SK-N-SH treated with all-trans-retinoic acid at 6 μM for 48 hours (cell line): ENCODE results near the gene ARHGAP4.

ENCODE experiments used
- ATAC-seq: fragments of 200-7000 bp; cut with Tn5 transposase; 3 replicates; pipeline ENCODE4 v1.9.1; 2020; ENCODE audit warnings: mild to moderate bottlenecking, moderate library complexity
- ARNTL ChIP-seq: fragments of 450-650 bp; formaldehyde crosslinking; IDR thresholded peaks from 2 replicates; pipeline ENCODE4 v1.5.0; 2020; ENCODE audit warnings: low read depth, mild to moderate bottlenecking, moderate library complexity, borderline replicate concordance
- BACH2 ChIP-seq: fragments of 250-450 bp; sonication (Bioruptor Pico); IDR thresholded peaks from 2 replicates; pipeline ENCODE4 v1.9.0; 2021; ENCODE audit warnings: mild to moderate bottlenecking, borderline replicate concordance
- CSDC2 ChIP-seq: fragments of 250-450 bp; sonication (Bioruptor Pico); IDR thresholded peaks from 2 replicates; pipeline ENCODE4 v1.5.0; 2020; ENCODE audit warnings: mild to moderate bottlenecking, moderate library complexity
- ESRRG ChIP-seq: fragments of 250-450 bp; sonication (Bioruptor Pico); IDR thresholded peaks from 2 replicates; pipeline ENCODE4 v1.6.1; 2021; ENCODE audit warnings: mild to moderate bottlenecking
- GLIS3 ChIP-seq: fragments of 250-450 bp; sonication (Bioruptor Pico); IDR thresholded peaks from 2 replicates; pipeline ENCODE4 v1.5.0; 2020; ENCODE audit warnings: mild to moderate bottlenecking, moderate library complexity
- OSR1 ChIP-seq: fragments of 250-450 bp; sonication (Bioruptor Pico); IDR thresholded peaks from 2 replicates; pipeline ENCODE4 v1.8.0; 2022; ENCODE audit warnings: moderate library complexity, mild to moderate bottlenecking, inconsistent platforms
- PPARA ChIP-seq: fragments of 250-450 bp; sonication (Bioruptor Pico); IDR thresholded peaks from 2 replicates; pipeline ENCODE4 v1.5.0; 2020; ENCODE audit warnings: mild to moderate bottlenecking, borderline replicate concordance
- RARB ChIP-seq: fragments of 250-450 bp; sonication (Bioruptor Pico); IDR thresholded peaks from 2 replicates; pipeline ENCODE4 v1.8.0; 2021; ENCODE audit warnings: mild to moderate bottlenecking, moderate library complexity
- SNAI2 ChIP-seq: fragments of 250-450 bp; sonication (Bioruptor Pico); IDR thresholded peaks from 2 replicates; pipeline ENCODE4 v1.5.0; 2020; ENCODE audit warnings: mild to moderate bottlenecking, moderate library complexity
- TCF4 ChIP-seq: fragments of 250-450 bp; sonication (Bioruptor Pico); IDR thresholded peaks from 2 replicates; pipeline ENCODE4 v1.8.0; 2021; ENCODE audit warnings: mild to moderate bottlenecking, moderate library complexity, borderline replicate concordance
- ZC3H10 ChIP-seq: fragments of 250-450 bp; sonication (Bioruptor Pico); IDR thresholded peaks from 2 replicates; pipeline ENCODE4 v1.5.1; 2021; ENCODE audit warnings: mild to moderate bottlenecking, moderate library complexity
- ZFP3 ChIP-seq: fragments of 250-450 bp; sonication (Bioruptor Pico); IDR thresholded peaks from 2 replicates; pipeline ENCODE4 v1.5.0; 2020; ENCODE audit warnings: mild to moderate bottlenecking, moderate library complexity
- ZFP30 ChIP-seq: fragments of 450-650 bp; formaldehyde crosslinking; IDR thresholded peaks from 2 replicates; pipeline ENCODE4 v1.5.0; 2022; ENCODE audit warnings: mild to moderate bottlenecking, moderate library complexity
- ZNF565 ChIP-seq: fragments of 450-650 bp; formaldehyde crosslinking; conservative IDR thresholded peaks from 2 replicates; pipeline ENCODE4 v1.5.0; 2020; ENCODE audit warnings: low read depth, mild to moderate bottlenecking, moderate library complexity
- ZNF70 ChIP-seq: fragments of 450-650 bp; formaldehyde crosslinking; IDR thresholded peaks from 2 replicates; pipeline ENCODE4 v1.5.0; 2020; ENCODE audit warnings: mild to moderate bottlenecking, moderate library complexity
- TF ChIP-seq, protein P1 (sequence below): fragments of 250-450 bp; sonication (Bioruptor Pico); IDR thresholded peaks from 2 replicates; pipeline ENCODE4 v1.8.0; 2020; ENCODE audit warnings: mild to moderate bottlenecking, moderate library complexity, borderline replicate concordance
- TF ChIP-seq, protein P2 (sequence below): fragments of 250-450 bp; sonication (Bioruptor Pico); IDR thresholded peaks from 2 replicates; pipeline ENCODE4 v1.5.0; 2020; ENCODE audit warnings: mild to moderate bottlenecking, moderate library complexity
- TF ChIP-seq, protein P3 (sequence below): fragments of 250-450 bp; sonication (Bioruptor Pico); IDR thresholded peaks from 2 replicates; pipeline ENCODE4 v1.5.1; 2020; ENCODE audit warnings: low read depth, mild to moderate bottlenecking, moderate library complexity
- TF ChIP-seq, protein P4 (sequence below): fragments of 250-450 bp; sonication (Bioruptor Pico); IDR thresholded peaks from 2 replicates; pipeline ENCODE4 v1.8.0; 2021; ENCODE audit warnings: low read depth, mild to moderate bottlenecking, moderate library complexity, borderline replicate concordance
- TF ChIP-seq, protein P5 (sequence below): fragments of 250-450 bp; sonication (Bioruptor Pico); IDR thresholded peaks from 2 replicates; pipeline ENCODE4 v1.5.1; 2021; ENCODE audit warnings: mild to moderate bottlenecking, moderate library complexity

ARHGAP4 gene

DNA sequence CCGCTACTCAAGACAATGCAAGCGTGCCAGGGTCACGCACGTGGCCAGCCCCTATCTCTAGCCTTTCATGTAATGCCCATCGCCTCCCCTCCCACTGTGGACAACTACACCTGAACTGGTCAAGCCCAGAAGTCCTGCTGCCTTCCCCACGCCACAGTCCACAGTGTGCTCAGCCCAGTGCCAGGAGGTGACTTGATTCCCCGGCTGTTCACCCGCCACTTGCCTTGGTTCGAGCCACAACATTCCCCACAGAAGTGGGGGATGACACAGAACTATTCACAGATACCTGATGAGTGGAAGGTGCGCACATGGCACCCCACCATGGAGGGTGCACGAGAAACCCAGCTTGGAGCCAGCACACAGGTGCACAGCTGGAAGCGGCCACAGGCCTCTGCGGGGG lies 6.8 kb downstream of the ARHGAP4 start:
- ATAC-seq = no peak
- no peak for TF ChIP-seq ESRRG (CRISPR knock-in tag)
- no peak for TF ChIP-seq RARB (CRISPR knock-in tag)
- TF ChIP-seq, protein P1, sequence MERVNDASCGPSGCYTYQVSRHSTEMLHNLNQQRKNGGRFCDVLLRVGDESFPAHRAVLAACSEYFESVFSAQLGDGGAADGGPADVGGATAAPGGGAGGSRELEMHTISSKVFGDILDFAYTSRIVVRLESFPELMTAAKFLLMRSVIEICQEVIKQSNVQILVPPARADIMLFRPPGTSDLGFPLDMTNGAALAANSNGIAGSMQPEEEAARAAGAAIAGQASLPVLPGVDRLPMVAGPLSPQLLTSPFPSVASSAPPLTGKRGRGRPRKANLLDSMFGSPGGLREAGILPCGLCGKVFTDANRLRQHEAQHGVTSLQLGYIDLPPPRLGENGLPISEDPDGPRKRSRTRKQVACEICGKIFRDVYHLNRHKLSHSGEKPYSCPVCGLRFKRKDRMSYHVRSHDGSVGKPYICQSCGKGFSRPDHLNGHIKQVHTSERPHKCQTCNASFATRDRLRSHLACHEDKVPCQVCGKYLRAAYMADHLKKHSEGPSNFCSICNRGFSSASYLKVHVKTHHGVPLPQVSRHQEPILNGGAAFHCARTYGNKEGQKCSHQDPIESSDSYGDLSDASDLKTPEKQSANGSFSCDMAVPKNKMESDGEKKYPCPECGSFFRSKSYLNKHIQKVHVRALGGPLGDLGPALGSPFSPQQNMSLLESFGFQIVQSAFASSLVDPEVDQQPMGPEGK (CRISPR knock-in tag) = no peak
- TF ChIP-seq, protein P2, sequence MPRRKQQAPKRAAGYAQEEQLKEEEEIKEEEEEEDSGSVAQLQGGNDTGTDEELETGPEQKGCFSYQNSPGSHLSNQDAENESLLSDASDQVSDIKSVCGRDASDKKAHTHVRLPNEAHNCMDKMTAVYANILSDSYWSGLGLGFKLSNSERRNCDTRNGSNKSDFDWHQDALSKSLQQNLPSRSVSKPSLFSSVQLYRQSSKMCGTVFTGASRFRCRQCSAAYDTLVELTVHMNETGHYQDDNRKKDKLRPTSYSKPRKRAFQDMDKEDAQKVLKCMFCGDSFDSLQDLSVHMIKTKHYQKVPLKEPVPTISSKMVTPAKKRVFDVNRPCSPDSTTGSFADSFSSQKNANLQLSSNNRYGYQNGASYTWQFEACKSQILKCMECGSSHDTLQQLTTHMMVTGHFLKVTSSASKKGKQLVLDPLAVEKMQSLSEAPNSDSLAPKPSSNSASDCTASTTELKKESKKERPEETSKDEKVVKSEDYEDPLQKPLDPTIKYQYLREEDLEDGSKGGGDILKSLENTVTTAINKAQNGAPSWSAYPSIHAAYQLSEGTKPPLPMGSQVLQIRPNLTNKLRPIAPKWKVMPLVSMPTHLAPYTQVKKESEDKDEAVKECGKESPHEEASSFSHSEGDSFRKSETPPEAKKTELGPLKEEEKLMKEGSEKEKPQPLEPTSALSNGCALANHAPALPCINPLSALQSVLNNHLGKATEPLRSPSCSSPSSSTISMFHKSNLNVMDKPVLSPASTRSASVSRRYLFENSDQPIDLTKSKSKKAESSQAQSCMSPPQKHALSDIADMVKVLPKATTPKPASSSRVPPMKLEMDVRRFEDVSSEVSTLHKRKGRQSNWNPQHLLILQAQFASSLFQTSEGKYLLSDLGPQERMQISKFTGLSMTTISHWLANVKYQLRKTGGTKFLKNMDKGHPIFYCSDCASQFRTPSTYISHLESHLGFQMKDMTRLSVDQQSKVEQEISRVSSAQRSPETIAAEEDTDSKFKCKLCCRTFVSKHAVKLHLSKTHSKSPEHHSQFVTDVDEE (CRISPR knock-in tag) = no peak
- TF ChIP-seq ARNTL = no peak
- TF ChIP-seq, protein P3, sequence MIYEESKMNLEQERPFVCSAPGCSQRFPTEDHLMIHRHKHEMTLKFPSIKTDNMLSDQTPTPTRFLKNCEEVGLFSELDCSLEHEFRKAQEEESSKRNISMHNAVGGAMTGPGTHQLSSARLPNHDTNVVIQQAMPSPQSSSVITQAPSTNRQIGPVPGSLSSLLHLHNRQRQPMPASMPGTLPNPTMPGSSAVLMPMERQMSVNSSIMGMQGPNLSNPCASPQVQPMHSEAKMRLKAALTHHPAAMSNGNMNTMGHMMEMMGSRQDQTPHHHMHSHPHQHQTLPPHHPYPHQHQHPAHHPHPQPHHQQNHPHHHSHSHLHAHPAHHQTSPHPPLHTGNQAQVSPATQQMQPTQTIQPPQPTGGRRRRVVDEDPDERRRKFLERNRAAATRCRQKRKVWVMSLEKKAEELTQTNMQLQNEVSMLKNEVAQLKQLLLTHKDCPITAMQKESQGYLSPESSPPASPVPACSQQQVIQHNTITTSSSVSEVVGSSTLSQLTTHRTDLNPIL (CRISPR knock-in tag) = no peak
- no peak for TF ChIP-seq ZC3H10 (CRISPR knock-in tag)
- TF ChIP-seq CSDC2 = no peak
- no peak for TF ChIP-seq GLIS3
- no peak for TF ChIP-seq OSR1
- no peak for TF ChIP-seq ZFP30 (CRISPR knock-in tag)
- TF ChIP-seq SNAI2 (CRISPR knock-in tag) = no peak
- TF ChIP-seq, protein P4, sequence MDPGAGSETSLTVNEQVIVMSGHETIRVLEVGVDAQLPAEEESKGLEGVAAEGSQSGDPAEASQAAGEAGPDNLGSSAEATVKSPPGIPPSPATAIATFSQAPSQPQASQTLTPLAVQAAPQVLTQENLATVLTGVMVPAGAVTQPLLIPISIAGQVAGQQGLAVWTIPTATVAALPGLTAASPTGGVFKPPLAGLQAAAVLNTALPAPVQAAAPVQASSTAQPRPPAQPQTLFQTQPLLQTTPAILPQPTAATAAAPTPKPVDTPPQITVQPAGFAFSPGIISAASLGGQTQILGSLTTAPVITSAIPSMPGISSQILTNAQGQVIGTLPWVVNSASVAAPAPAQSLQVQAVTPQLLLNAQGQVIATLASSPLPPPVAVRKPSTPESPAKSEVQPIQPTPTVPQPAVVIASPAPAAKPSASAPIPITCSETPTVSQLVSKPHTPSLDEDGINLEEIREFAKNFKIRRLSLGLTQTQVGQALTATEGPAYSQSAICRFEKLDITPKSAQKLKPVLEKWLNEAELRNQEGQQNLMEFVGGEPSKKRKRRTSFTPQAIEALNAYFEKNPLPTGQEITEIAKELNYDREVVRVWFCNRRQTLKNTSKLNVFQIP (CRISPR knock-in tag) = no peak
- no peak for TF ChIP-seq PPARA (CRISPR knock-in tag)
- no peak for TF ChIP-seq TCF4 (CRISPR knock-in tag)
- TF ChIP-seq ZNF70 (CRISPR knock-in tag) = no peak
- TF ChIP-seq, all 23 proteins: peak for 0

DNA sequence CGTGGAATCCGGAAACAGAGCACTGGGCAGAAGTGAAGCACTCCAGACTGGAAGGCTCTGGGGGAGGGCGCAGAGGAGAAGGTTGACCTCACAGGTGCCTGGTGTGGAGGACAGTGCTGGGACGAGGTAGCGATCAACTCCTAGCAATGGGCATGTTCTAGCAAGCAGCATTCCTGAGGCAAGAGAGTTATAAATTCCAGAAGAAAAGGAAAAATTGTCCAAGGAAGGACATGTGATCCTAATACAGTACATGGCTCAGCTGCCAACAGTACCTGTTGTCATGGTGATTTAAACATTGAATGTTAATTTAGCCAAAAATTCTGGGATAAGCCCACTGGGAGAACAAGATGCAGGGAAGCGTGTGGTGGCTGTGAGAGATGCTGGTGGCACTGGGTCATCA lies 8.2 kb downstream of the ARHGAP4 start:
- ATAC-seq = no peak
- TF ChIP-seq GLIS3 = no peak
- no peak for TF ChIP-seq SNAI2 (CRISPR knock-in tag)
- no peak for TF ChIP-seq ZC3H10 (CRISPR knock-in tag)
- TF ChIP-seq, protein P2 (CRISPR knock-in tag) = no peak
- TF ChIP-seq, protein P5, sequence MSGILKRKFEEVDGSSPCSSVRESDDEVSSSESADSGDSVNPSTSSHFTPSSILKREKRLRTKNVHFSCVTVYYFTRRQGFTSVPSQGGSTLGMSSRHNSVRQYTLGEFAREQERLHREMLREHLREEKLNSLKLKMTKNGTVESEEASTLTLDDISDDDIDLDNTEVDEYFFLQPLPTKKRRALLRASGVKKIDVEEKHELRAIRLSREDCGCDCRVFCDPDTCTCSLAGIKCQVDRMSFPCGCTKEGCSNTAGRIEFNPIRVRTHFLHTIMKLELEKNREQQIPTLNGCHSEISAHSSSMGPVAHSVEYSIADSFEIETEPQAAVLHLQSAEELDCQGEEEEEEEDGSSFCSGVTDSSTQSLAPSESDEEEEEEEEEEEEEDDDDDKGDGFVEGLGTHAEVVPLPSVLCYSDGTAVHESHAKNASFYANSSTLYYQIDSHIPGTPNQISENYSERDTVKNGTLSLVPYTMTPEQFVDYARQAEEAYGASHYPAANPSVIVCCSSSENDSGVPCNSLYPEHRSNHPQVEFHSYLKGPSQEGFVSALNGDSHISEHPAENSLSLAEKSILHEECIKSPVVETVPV = no peak
- TF ChIP-seq ARNTL = no peak
- TF ChIP-seq, protein P3 (CRISPR knock-in tag) = no peak
- no peak for TF ChIP-seq PPARA (CRISPR knock-in tag)
- no peak for TF ChIP-seq ZFP3 (CRISPR knock-in tag)
- no peak for TF ChIP-seq ESRRG (CRISPR knock-in tag)
- no peak for TF ChIP-seq ZNF565 (CRISPR knock-in tag)
- no peak for TF ChIP-seq OSR1
- no peak for TF ChIP-seq BACH2 (CRISPR knock-in tag)
- TF ChIP-seq, protein P1 (CRISPR knock-in tag) = no peak
- TF ChIP-seq, protein P4 (CRISPR knock-in tag) = no peak
- TF ChIP-seq ZNF70 (CRISPR knock-in tag) = no peak
- TF ChIP-seq, all 23 proteins: peak for 0
